Prostate gland (tissue), 2 donors: ENCODE data around the gene MVP. TPM values are rescaled to one million over a fixed set of nuclear protein-coding genes. Genes with fewer than 3 reads are reported as not detected.

ENCODE experiments used
- DNase-seq: peaks from one replicate; pipeline ENCODE4 v3.0.0-alpha.2; 2019; ENCODE audit warnings: low spot score
- H3K27ac ChIP-seq, 2 donors: fragments of 200-600 bp; sonication (generic); 2 replicates each; pipeline ENCODE4 v1.5.1; 2017 to 2019
- H3K27me3 ChIP-seq: fragments of 200-600 bp; sonication (generic); replicated peaks from 2 replicates; pipeline ENCODE4 v1.5.1; 2019; ENCODE audit not compliant: insufficient read depth
- H3K36me3 ChIP-seq, 2 donors: fragments of 200-600 bp; sonication (generic); 1 replicate in 1 of 2; 2 replicates in 1 of 2; pipeline versions ENCODE4 v1.5.1 to v1.8.1; 2017 to 2019
- H3K4me1 ChIP-seq: fragments of 200-600 bp; sonication (generic); replicated peaks from 2 replicates; pipeline ENCODE4 v1.5.1; 2019
- H3K4me3 ChIP-seq, 2 donors: fragments of 200-600 bp; sonication (generic); 2 replicates each; pipeline ENCODE4 v1.5.1; 2017 to 2019
- H3K9me3 ChIP-seq: fragments of 200-600 bp; sonication (generic); 2 replicates; pipeline ENCODE4 v1.5.1; 2017
- CTCF ChIP-seq, 4 experiments: fragments of 200-600 bp in 2 of 4; fragments of 450-650 bp in 2 of 4; sonication (generic) in 2 of 4; IDR thresholded peaks; 1 replicate in 3 of 4; 2 replicates in 1 of 4; pipeline ENCODE4 v1.5.1; 2016 to 2019; ENCODE audit warnings: antibody characterized with exemption in 4 of 4, mild to moderate bottlenecking in 2 of 4, moderate library complexity in 2 of 4
- POLR2A ChIP-seq: fragments of 450-650 bp; IDR thresholded peaks from one replicate; pipeline ENCODE4 v1.6.1; 2016; ENCODE audit warnings: antibody characterized with exemption, mild to moderate bottlenecking
- POLR2AphosphoS5 ChIP-seq: sonication (generic); formaldehyde crosslinking; IDR thresholded peaks from one replicate; pipeline ENCODE4 v1.6.1; 2017; ENCODE audit warnings: antibody characterized with exemption
- WGBS: methylation state at CpG from one replicate; pipeline ENCODE4 v1.1.5; 2018; 5-methylcytosine and 5-hydroxymethylcytosine counted together
- intact Hi-C: fragments of 100-400 bp; cut with DNase I; formaldehyde crosslinking; loops from one replicate; pipeline ENCODE4 v1.14.2; 2022
- total RNA-seq, 2 donors: library from RNA; depleted of rRNA; stranded (reverse); fragments of >200 nt; gene quantifications; one replicate each; pipeline ENCODE4 v1.1.0, GENCODE V29; 2016

The MVP gene
- total RNA-seq, 2 donors from 2014 or later, result 59.3 to 247 TPM

- no peaks in the 10 kb centered on the region for H3K36me3 ChIP-seq
- DNase-seq, result peak; percentile 55
- WGBS, result 2% methylated on average over 37 of the region's 37 CpGs
- no peaks in the 10 kb centered on the region for H3K27me3 ChIP-seq
- H3K4me1 ChIP-seq, result peaks cover 5% of the 10 kb centered on the region
- H3K4me3 ChIP-seq, result peak overlapping the region; percentile 63 to 77
- no peaks in the 10 kb centered on the region for H3K9me3 ChIP-seq
- intact Hi-C loops, result loop anchor here (5.0 kb wide), 1 partner anchor 45 kb away; the partner anchor contains the start of gene CDIPT
- peak overlapping the region; percentile 96 to 98 for H3K27ac ChIP-seq
- TF ChIP-seq POLR2A (peak; percentile 32), CTCF (IDR thresholded peaks at IDR 0.05) (no peak), POLR2AphosphoS5 (peak; percentile 9)
Observed at GRCh38 chr16:29816694-29817441, 3.4 kb upstream of the MVP start.

- Histone ChIP-seq H3K4me1 (peaks cover 13% of the 10 kb centered on the region), H3K9me3 (no peaks in the 10 kb centered on the region), H3K27me3 (no peaks in the 10 kb centered on the region), H3K4me3 (no peak overlapping the region), H3K27ac (no peak overlapping the region), H3K36me3 (no peaks in the 10 kb centered on the region)
- WGBS, result 93% methylated on average over 4 of the region's 4 CpGs
- no peak for DNase-seq
- TF ChIP-seq POLR2A (no peak), CTCF (IDR thresholded peaks at IDR 0.05) (no peak), POLR2AphosphoS5 (no peak)
- intact Hi-C loops, result loop anchor here (5.0 kb wide), 1 partner anchor 44 kb away; the partner anchor contains the start of gene CDIPT
Observed at GRCh38 chr16:29818082-29818481, 2.2 kb upstream of the MVP start.

GRCh38 chr16:29819506-29819905 lies 756 bp upstream of the MVP start:
- 77% methylated on average over 15 of the region's 15 CpGs for WGBS
- H3K36me3 ChIP-seq, result no peaks in the 10 kb centered on the region
- H3K27ac ChIP-seq, result peak overlapping the region in 1 of 2 donors; percentile 76
- TF ChIP-seq POLR2AphosphoS5 (no peak), CTCF (IDR thresholded peaks at IDR 0.05) (no peak), POLR2A (no peak)
- no peaks in the 10 kb centered on the region for H3K27me3 ChIP-seq
- no peak for DNase-seq
- no peak overlapping the region for H3K4me3 ChIP-seq
- no peaks in the 10 kb centered on the region for H3K9me3 ChIP-seq
- intact Hi-C loops, result loop anchor here (5.0 kb wide), 1 partner anchor 43 kb away; the partner anchor contains the start of gene CDIPT
- peaks cover 16% of the 10 kb centered on the region for H3K4me1 ChIP-seq

- H3K27me3 ChIP-seq, result no peaks in the 10 kb centered on the region
- intact Hi-C loops, result loop anchor here (10.0 kb wide), 1 partner anchor 144 kb away; the partner anchor contains the start of gene TMEM219
- no peaks in the 10 kb centered on the region for H3K9me3 ChIP-seq
- TF ChIP-seq POLR2A (peak; percentile 89), POLR2AphosphoS5 (peak; percentile 35), CTCF (IDR thresholded peaks at IDR 0.05) (no peak)
- peak overlapping the region; percentile 76 to 78 for H3K27ac ChIP-seq
- H3K4me3 ChIP-seq, result peak overlapping the region; percentile 40 to 43
- DNase-seq, result peak; percentile 61
- H3K36me3 ChIP-seq, result no peaks in the 10 kb centered on the region
- peaks cover 12% of the 10 kb centered on the region for H3K4me1 ChIP-seq
- 25% methylated on average over 10 of the region's 11 CpGs for whole genome bisulfite sequencing
Observed at GRCh38 chr16:29820730-29821642, 724 bp downstream of the MVP start.
